WTC11 (cell line): Measurements from ENCODE around the gene SPEM3. TPM values are rescaled to one million over a fixed set of nuclear protein-coding genes. Genes with fewer than 3 reads are reported as not detected.
A peak's percentile ranks its signal among the peaks of the same experiment; 100 is the strongest.

Experiments used
- ATAC-seq: fragments of 200-7000 bp; cut with Tn5 transposase; 2 replicates; pipeline ENCODE4 v1.10.0; 2021; ENCODE audit warnings: mild to moderate bottlenecking, moderate library complexity
- CTCF ChIA-PET: fragments of 300-600 bp; sonication (Branson Sonifier 250); formaldehyde crosslinking; loops from one replicate; lab custom pipeline; 2021; ENCODE audit warnings: antibody characterized with exemption; lab: Charles Lee
- POLR2A ChIA-PET: fragments of 350-600 bp; sonication (Branson Sonifier 250); formaldehyde crosslinking; loops from one replicate; lab custom pipeline; 2021; ENCODE audit warnings: antibody characterized with exemption; lab: Charles Lee
- DNase-seq: peaks from one replicate; pipeline ENCODE4 v3.0.0; 2021; ENCODE audit warnings: low spot score
- H3K27ac Mint-ChIP-seq: 2 replicates; pipeline ENCODE4 v1.8.0; 2021; ENCODE audit warnings: mixed read lengths
- H3K27me3 Mint-ChIP-seq: 2 replicates; pipeline ENCODE4 v1.8.0; 2021; ENCODE audit warnings: low read depth, mild to moderate bottlenecking, moderate library complexity, mixed read lengths
- H3K36me3 Mint-ChIP-seq: 2 replicates; pipeline ENCODE4 v1.8.0; 2021; ENCODE audit warnings: mixed read lengths
- H3K4me1 Mint-ChIP-seq: 2 replicates; pipeline ENCODE4 v1.8.0; 2022; ENCODE audit warnings: mixed read lengths
- H3K4me3 Mint-ChIP-seq: 2 replicates; pipeline ENCODE4 v1.8.0; 2021; ENCODE audit warnings: mild to moderate bottlenecking, moderate library complexity, mixed read lengths
- H3K9me3 Mint-ChIP-seq: 2 replicates; pipeline ENCODE4 v1.8.0; 2021; ENCODE audit warnings: mixed read lengths
- ELF4 ChIP-seq: sonication (generic); formaldehyde crosslinking; IDR thresholded peaks from 2 replicates; pipeline ENCODE4 v1.8.1; 2022; ENCODE audit warnings: low read depth, mild to moderate bottlenecking, moderate library complexity, missing genetic modification reagents
- ETV6 ChIP-seq: sonication (generic); formaldehyde crosslinking; IDR thresholded peaks from 2 replicates; pipeline ENCODE4 v1.8.1; 2022; ENCODE audit warnings: mild to moderate bottlenecking, missing genetic modification reagents
- FOXK1 ChIP-seq: sonication (generic); formaldehyde crosslinking; IDR thresholded peaks from 2 replicates; pipeline ENCODE4 v1.8.0; 2022; ENCODE audit warnings: mild to moderate bottlenecking, moderate library complexity, missing genetic modification reagents
- KAT7 ChIP-seq: sonication (generic); formaldehyde crosslinking; IDR thresholded peaks from 2 replicates; pipeline ENCODE4 v1.8.1; 2023; ENCODE audit warnings: missing genetic modification reagents, mild to moderate bottlenecking, borderline replicate concordance
- MXD4 ChIP-seq: fragments of 250-450 bp; sonication (Bioruptor Pico); IDR thresholded peaks from 2 replicates; pipeline ENCODE4 v1.8.0; 2021; ENCODE audit warnings: mild to moderate bottlenecking, moderate library complexity, borderline replicate concordance
- NFE2L1 ChIP-seq: sonication (generic); formaldehyde crosslinking; IDR thresholded peaks from 2 replicates; pipeline ENCODE4 v1.8.1; 2023; ENCODE audit warnings: missing genetic modification reagents
- NR2C2 ChIP-seq: sonication (generic); formaldehyde crosslinking; IDR thresholded peaks from 2 replicates; pipeline ENCODE4 v1.8.0; 2022; ENCODE audit warnings: mild to moderate bottlenecking, missing genetic modification reagents
- OVOL2 ChIP-seq: fragments of 250-450 bp; sonication (Bioruptor Pico); IDR thresholded peaks from 2 replicates; pipeline ENCODE4 v1.9.0; 2021; ENCODE audit warnings: mild to moderate bottlenecking, borderline replicate concordance
- SMAD3 ChIP-seq: sonication (generic); formaldehyde crosslinking; IDR thresholded peaks from 2 replicates; pipeline ENCODE4 v1.8.0; 2022; ENCODE audit warnings: missing genetic modification reagents, mild to moderate bottlenecking, borderline replicate concordance
- SP1 ChIP-seq: sonication (generic); formaldehyde crosslinking; conservative IDR thresholded peaks from 2 replicates; pipeline ENCODE4 v1.8.1; 2022; ENCODE audit warnings: missing genetic modification reagents
- TCF7 ChIP-seq: sonication (generic); formaldehyde crosslinking; IDR thresholded peaks from 2 replicates; pipeline ENCODE4 v1.8.0; 2022; ENCODE audit warnings: mild to moderate bottlenecking, low read depth, missing genetic modification reagents, moderate library complexity
- TEAD4 ChIP-seq: sonication (generic); formaldehyde crosslinking; IDR thresholded peaks from 2 replicates; pipeline ENCODE4 v1.8.0; 2022; ENCODE audit warnings: mild to moderate bottlenecking, missing genetic modification reagents
- ZNF263 ChIP-seq: sonication (generic); formaldehyde crosslinking; IDR thresholded peaks from 2 replicates; pipeline ENCODE4 v1.8.1; 2022; ENCODE audit warnings: low read depth, mild to moderate bottlenecking, moderate library complexity, missing genetic modification reagents
- ZNF281 ChIP-seq: sonication (generic); formaldehyde crosslinking; IDR thresholded peaks from 2 replicates; pipeline ENCODE4 v1.8.0; 2023; ENCODE audit warnings: mild to moderate bottlenecking, missing genetic modification reagents
- total RNA-seq: library from RNA; stranded (reverse); gene quantifications from 3 replicates; pipeline ENCODE4 v1.2.3, GENCODE V29; 2021
- TF ChIP-seq, protein P1 (sequence below): sonication (generic); formaldehyde crosslinking; IDR thresholded peaks from 2 replicates; pipeline ENCODE4 v1.8.1; 2023; ENCODE audit warnings: mild to moderate bottlenecking, missing genetic modification reagents, moderate library complexity
- TF ChIP-seq, protein P2 (sequence below): sonication (generic); formaldehyde crosslinking; IDR thresholded peaks from 2 replicates; pipeline ENCODE4 v1.8.1; 2022; ENCODE audit warnings: mild to moderate bottlenecking, moderate library complexity, missing genetic modification reagents
- TF ChIP-seq, protein P3 (sequence below): fragments of 250-450 bp; sonication (Bioruptor Pico); conservative IDR thresholded peaks from 2 replicates; pipeline ENCODE4 v1.9.0; 2021; ENCODE audit warnings: mild to moderate bottlenecking
- TF ChIP-seq, protein P4 (sequence below): sonication (generic); formaldehyde crosslinking; IDR thresholded peaks from 2 replicates; pipeline ENCODE4 v1.8.0; 2022; ENCODE audit warnings: mild to moderate bottlenecking, missing genetic modification reagents
- TF ChIP-seq, protein P5 (sequence below): sonication (generic); formaldehyde crosslinking; IDR thresholded peaks from 2 replicates; pipeline ENCODE4 v1.8.0; 2023; ENCODE audit warnings: missing genetic modification reagents, mild to moderate bottlenecking, borderline replicate concordance

SPEM3 gene
- total RNA-seq, 1 experiment from 2014 or later: not detected

GRCh38 chr17:7380321-7380720, 48.3 kb upstream of the SPEM3 start:
- CTCF ChIA-PET: interaction anchor here (0.7 to 2.6 kb wide), 14 partner anchors 9 to 334 kb away, joined by 3 to 20 read pairs (median 3); partner anchors contain the start of genes PLSCR3, SLC2A4, SPEM1 and TMEM102
- TF ChIP-seq, protein P1, sequence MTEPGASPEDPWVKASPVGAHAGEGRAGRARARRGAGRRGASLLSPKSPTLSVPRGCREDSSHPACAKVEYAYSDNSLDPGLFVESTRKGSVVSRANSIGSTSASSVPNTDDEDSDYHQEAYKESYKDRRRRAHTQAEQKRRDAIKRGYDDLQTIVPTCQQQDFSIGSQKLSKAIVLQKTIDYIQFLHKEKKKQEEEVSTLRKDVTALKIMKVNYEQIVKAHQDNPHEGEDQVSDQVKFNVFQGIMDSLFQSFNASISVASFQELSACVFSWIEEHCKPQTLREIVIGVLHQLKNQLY (CRISPR knock-in tag): no peak
- TF ChIP-seq TCF7 (CRISPR knock-in tag) (no peak), OVOL2 (no peak), KAT7 (CRISPR knock-in tag) (no peak)
- TF ChIP-seq, protein P2, sequence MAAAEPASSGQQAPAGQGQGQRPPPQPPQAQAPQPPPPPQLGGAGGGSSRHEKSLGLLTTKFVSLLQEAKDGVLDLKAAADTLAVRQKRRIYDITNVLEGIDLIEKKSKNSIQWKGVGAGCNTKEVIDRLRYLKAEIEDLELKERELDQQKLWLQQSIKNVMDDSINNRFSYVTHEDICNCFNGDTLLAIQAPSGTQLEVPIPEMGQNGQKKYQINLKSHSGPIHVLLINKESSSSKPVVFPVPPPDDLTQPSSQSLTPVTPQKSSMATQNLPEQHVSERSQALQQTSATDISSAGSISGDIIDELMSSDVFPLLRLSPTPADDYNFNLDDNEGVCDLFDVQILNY (CRISPR knock-in tag): no peak
- TF ChIP-seq, protein P3, sequence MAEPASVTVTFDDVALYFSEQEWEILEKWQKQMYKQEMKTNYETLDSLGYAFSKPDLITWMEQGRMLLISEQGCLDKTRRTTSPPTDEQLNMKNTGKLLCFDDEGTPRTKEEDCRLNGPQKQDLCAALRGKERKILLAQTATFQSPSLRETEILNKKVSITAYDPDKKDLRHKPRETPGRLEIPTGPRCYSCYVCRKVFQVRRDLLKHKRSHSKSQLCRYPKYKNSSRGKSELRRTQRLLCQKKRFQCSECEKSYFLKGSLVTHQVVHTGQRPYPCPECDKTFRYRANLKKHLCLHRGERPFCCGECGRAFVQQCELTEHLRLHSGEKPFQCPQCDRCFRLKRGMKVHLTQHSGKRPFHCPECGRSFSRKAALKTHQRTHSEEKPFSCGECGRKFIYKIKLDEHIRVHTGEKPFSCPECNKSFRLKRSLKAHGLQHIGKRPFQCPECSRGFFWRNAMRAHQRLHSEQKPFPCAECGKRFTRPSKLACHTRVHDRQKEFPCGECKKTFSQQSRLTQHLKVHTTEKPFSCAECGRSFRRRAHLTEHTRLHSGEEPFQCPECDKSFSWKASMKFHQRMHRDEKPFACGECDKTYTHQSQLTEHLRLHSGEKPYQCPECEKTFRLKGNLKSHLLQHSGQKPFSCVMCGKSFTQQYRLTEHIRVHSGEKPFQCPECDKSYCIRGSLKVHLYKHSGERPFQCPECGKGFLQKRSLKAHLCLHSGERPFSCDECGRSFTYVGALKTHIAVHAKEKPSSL (CRISPR knock-in tag): no peak
- Mint-ChIP-seq H3K9me3 (peaks cover 8% of the 10 kb centered on the region), H3K4me1 (peaks cover 26% of the 10 kb centered on the region), H3K4me3 (peak overlapping the region; percentile 76), H3K36me3 (no peaks in the 10 kb centered on the region; the same call in none of the 2 replicates), H3K27me3 (peaks cover 49% of the 10 kb centered on the region), H3K27ac (no peak overlapping the region)
- 0 out of 2 replicates have a peak, but pooled peaks have one; percentile 1 for ATAC-seq
- DNase-seq: peak; percentile 28
- POLR2A ChIA-PET: interaction anchor here (0.6 to 1.0 kb wide), 2 partner anchors 12 to 50 kb away, joined by 3 to 4 read pairs; no protein-coding TSS in a partner anchor

DNA sequence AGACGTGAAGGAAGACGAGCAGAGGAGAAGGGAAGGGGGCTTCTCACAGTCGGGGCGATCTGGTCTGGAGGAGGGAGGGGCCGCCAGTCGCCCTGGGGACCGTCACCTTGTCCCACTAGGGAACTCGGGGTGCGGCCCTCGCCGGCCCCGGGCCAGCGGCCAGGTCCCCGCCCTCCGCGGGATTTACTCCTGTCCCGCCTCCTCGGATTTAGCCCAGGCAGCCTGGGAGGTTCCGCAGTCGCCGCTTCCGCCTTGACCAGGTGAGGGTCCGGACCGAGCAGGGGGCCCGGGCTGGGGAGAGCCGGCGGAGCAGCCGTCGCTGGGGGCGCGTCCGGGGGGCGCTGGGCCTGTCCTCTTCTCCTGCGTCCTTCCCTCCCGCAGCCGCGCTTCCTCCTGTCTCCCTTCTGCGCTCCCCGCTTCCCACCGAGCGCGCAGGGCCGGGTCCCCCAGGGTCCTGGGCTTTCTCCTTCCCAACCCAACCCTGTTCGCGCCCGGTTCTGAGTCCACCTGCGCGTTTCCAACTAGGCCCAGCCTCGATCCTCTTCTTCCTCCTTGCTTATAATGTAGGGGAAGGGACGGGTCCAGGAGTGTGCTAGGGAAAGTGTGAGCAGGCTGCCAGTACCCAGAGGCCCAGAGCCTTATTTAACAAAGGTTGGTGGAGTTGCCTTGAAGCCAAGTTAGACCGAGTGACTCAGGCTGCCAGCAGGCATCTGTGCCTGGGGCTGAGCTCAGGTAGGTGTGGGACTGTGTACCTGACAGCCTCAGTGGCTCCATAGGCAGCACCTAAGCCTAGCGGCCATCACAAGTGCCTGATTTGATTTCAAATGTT, 47.6 kb upstream of the SPEM3 start, which contains the start of gene TNK1:
Gene TNK1 (plus strand): TSS at position 235 of the 829 bp plus-strand sequence. CDS start 1,838 bp downstream, outside the sequence.
- peaks cover 26% of the 10 kb centered on the region for H3K4me1 Mint-ChIP-seq
- H3K9me3 Mint-ChIP-seq: peaks cover 8% of the 10 kb centered on the region
- H3K4me3 Mint-ChIP-seq: peak within 1 kb of the TSS; percentile 76
- H3K36me3 Mint-ChIP-seq: no peaks in the 10 kb centered on the region; the same call in none of the 2 replicates
- POLR2A ChIA-PET: interaction anchor here (0.6 to 1.0 kb wide), 2 partner anchors 13 to 51 kb away, joined by 3 to 4 read pairs; no protein-coding TSS in a partner anchor
- ATAC-seq (peak; percentile 23), DNase-seq (peak; percentile 54)
- H3K27me3 Mint-ChIP-seq: peaks cover 49% of the 10 kb centered on the region
- CTCF ChIA-PET: interaction anchor here (0.7 to 2.6 kb wide), 17 partner anchors 10 to 335 kb away, joined by 3 to 20 read pairs (median 3); partner anchors contain the start of genes PLSCR3, SLC2A4, SPEM1 and TMEM102
- H3K27ac Mint-ChIP-seq: no peak within 1 kb of the TSS
- TF ChIP-seq FOXK1 (CRISPR knock-in tag): peak; percentile 38; the same call in 1 of the 2 replicates
- TF ChIP-seq TEAD4: peak; percentile 39; the same call in 1 of the 2 replicates
- no peak for TF ChIP-seq NR2C2
- TF ChIP-seq NFE2L1 (CRISPR knock-in tag): no peak
- no peak for TF ChIP-seq ELF4
- TF ChIP-seq SP1 (CRISPR knock-in tag): peak; percentile 47; the same call in 1 of the 2 replicates
- TF ChIP-seq ETV6 (CRISPR knock-in tag): 0 out of 2 replicates have a peak, but pooled peaks have one; percentile 40
- no peak for TF ChIP-seq MXD4 (CRISPR knock-in tag)
- TF ChIP-seq, protein P4, sequence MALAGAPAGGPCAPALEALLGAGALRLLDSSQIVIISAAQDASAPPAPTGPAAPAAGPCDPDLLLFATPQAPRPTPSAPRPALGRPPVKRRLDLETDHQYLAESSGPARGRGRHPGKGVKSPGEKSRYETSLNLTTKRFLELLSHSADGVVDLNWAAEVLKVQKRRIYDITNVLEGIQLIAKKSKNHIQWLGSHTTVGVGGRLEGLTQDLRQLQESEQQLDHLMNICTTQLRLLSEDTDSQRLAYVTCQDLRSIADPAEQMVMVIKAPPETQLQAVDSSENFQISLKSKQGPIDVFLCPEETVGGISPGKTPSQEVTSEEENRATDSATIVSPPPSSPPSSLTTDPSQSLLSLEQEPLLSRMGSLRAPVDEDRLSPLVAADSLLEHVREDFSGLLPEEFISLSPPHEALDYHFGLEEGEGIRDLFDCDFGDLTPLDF (CRISPR knock-in tag): no peak
- TF ChIP-seq, protein P5, sequence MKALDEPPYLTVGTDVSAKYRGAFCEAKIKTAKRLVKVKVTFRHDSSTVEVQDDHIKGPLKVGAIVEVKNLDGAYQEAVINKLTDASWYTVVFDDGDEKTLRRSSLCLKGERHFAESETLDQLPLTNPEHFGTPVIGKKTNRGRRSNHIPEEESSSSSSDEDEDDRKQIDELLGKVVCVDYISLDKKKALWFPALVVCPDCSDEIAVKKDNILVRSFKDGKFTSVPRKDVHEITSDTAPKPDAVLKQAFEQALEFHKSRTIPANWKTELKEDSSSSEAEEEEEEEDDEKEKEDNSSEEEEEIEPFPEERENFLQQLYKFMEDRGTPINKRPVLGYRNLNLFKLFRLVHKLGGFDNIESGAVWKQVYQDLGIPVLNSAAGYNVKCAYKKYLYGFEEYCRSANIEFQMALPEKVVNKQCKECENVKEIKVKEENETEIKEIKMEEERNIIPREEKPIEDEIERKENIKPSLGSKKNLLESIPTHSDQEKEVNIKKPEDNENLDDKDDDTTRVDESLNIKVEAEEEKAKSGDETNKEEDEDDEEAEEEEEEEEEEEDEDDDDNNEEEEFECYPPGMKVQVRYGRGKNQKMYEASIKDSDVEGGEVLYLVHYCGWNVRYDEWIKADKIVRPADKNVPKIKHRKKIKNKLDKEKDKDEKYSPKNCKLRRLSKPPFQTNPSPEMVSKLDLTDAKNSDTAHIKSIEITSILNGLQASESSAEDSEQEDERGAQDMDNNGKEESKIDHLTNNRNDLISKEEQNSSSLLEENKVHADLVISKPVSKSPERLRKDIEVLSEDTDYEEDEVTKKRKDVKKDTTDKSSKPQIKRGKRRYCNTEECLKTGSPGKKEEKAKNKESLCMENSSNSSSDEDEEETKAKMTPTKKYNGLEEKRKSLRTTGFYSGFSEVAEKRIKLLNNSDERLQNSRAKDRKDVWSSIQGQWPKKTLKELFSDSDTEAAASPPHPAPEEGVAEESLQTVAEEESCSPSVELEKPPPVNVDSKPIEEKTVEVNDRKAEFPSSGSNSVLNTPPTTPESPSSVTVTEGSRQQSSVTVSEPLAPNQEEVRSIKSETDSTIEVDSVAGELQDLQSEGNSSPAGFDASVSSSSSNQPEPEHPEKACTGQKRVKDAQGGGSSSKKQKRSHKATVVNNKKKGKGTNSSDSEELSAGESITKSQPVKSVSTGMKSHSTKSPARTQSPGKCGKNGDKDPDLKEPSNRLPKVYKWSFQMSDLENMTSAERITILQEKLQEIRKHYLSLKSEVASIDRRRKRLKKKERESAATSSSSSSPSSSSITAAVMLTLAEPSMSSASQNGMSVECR: 0 out of 2 replicates have a peak, but pooled peaks have one; percentile 59
- no peak for TF ChIP-seq SMAD3 (CRISPR knock-in tag)
- TF ChIP-seq ZNF263 (CRISPR knock-in tag): no peak
- no peak for TF ChIP-seq ZNF281 (CRISPR knock-in tag)
